ENCODE data around the gene SNPH.

SNPH gene

GRCh38 chr20:1295276-1295930 lies 29.3 kb downstream of the SNPH start:
- DNase-seq (ENCODE audit: low read depth in 1 of 2, low spot score in 1 of 2): no peak
- TF ChIP-seq SPI1 (IDR thresholded peaks at IDR 0.05; ENCODE audit: borderline replicate concordance, low read depth) (no peak), CTCF (IDR thresholded peaks at IDR 0.05; ENCODE audit: insufficient read depth, low read length) (no peak), POLR2AphosphoS5 (IDR thresholded peaks at IDR 0.05; ENCODE audit: low read depth) (no peak), REST (IDR thresholded peaks at IDR 0.05; ENCODE audit: insufficient replicate concordance, low read depth) (no peak), GABPA (IDR thresholded peaks at IDR 0.05; ENCODE audit: low read depth) (no peak)
- no peak overlapping the region for H3K27ac ChIP-seq (replicated peaks)
- H3K27me3 ChIP-seq (ENCODE audit: insufficient read depth, poor library complexity, severe bottlenecking): peaks cover 3% of the 10 kb centered on the region
- no peak overlapping the region for H3K4me3 ChIP-seq (replicated peaks; ENCODE audit: insufficient read depth, low read length)

- DNase-seq (ENCODE audit: low read depth in 1 of 2, low spot score in 1 of 2): no peak
- no peak for TF ChIP-seq REST (IDR thresholded peaks at IDR 0.05; ENCODE audit: insufficient replicate concordance, low read depth)
- TF ChIP-seq POLR2AphosphoS5 (IDR thresholded peaks at IDR 0.05; ENCODE audit: low read depth): no peak
- TF ChIP-seq CTCF (IDR thresholded peaks at IDR 0.05; ENCODE audit: insufficient read depth, low read length): no peak
- no peak for TF ChIP-seq SPI1 (IDR thresholded peaks at IDR 0.05; ENCODE audit: borderline replicate concordance, low read depth)
- no peak for TF ChIP-seq GABPA (IDR thresholded peaks at IDR 0.05; ENCODE audit: low read depth)
- no peak overlapping the region for H3K4me3 ChIP-seq (replicated peaks; ENCODE audit: insufficient read depth, low read length)
- H3K27me3 ChIP-seq (ENCODE audit: insufficient read depth, poor library complexity, severe bottlenecking): peaks cover 3% of the 10 kb centered on the region
- H3K27ac ChIP-seq (replicated peaks): no peak overlapping the region
Measured at GRCh38 chr20:1296117-1296610, 30.1 kb downstream of the SNPH start.

GRCh38 chr20:1296922-1297321 lies 30.8 kb downstream of the SNPH start:
- Histone ChIP-seq H3K27ac (replicated peaks) (no peak overlapping the region), H3K27me3 (ENCODE audit: insufficient read depth, poor library complexity, severe bottlenecking) (peaks cover 1% of the 10 kb centered on the region), H3K4me3 (replicated peaks; ENCODE audit: insufficient read depth, low read length) (no peak overlapping the region)
- DNase-seq (ENCODE audit: low read depth in 1 of 2, low spot score in 1 of 2): no peak
- TF ChIP-seq CTCF (IDR thresholded peaks at IDR 0.05; ENCODE audit: insufficient read depth, low read length) (no peak), GABPA (IDR thresholded peaks at IDR 0.05; ENCODE audit: low read depth) (no peak), SPI1 (IDR thresholded peaks at IDR 0.05; ENCODE audit: borderline replicate concordance, low read depth) (no peak), REST (IDR thresholded peaks at IDR 0.05; ENCODE audit: insufficient replicate concordance, low read depth) (no peak), POLR2AphosphoS5 (IDR thresholded peaks at IDR 0.05; ENCODE audit: low read depth) (no peak)

Data from HL-60 (cell line).